ENCODE data around the gene TMEM82. TPM values are rescaled to one million over a fixed set of nuclear protein-coding genes. Genes with fewer than 3 reads are reported as not detected.

The TMEM82 gene
- total RNA-seq, 1 experiment from 2014 or later, result not detected

DNA sequence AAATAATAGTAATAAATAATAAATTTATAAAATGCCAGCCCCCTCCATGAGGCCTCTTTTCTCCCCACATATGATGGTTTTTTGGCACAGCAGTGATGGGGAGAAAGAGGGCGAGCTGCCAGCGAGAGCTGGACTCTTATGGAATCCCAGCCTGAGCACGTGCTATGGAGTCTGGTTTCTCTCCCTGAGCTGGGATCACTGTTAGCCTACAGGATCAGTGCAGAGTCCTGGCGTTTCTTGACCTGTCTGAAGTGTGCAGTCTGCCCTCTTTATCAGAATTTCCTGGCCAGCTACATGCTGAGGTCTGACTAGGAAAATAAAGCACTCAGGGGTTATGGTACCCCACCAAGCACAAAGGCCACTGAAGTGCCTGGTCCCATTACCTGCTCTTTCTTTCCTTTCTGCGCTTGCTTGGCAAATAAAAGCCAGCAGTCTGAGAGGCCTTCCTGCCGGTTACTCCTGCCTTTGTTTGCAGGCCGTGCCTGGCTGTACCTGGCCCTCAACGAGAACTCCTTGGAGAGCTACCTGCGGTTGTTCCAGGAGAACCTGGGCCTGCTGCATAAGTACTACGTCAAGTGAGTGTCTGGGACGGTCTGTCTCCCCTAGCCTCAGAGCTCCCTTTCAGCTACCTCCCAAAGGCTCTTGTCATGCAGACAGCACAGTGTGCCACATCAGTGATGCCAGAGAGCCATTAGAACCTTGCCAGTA lies 24.7 kb upstream of the TMEM82 start:
- DNase-seq (ENCODE audit: low read depth), result no peak
- in situ Hi-C loops (cut with HindIII; ENCODE audit: low pct_unique_long_range_greater_than_20kb, low sequenced_read_pairs), result no loop called here

DNA sequence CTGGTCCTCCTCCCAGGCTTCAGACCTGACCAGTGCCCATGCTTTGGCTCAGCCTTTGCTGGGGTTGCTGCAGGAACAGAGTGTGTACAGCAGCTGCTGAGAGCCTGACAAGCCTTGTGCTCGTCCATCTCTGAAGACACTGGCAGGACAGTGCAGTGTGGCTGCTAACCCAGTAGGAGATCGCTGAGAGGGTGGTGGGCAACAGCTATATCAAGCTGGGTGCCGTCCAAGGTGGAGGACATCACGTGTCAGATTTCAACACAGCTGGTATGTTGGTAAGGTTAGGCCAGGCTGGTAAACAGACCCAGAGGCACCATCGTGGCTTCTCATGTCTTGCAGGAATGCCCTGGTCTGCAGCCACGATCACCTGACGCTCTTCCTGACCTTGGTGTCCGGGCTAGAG lies 24.1 kb upstream of the TMEM82 start:
- in situ Hi-C loops (cut with HindIII; ENCODE audit: low pct_unique_long_range_greater_than_20kb, low sequenced_read_pairs), result no loop called here
- no peak for DNase-seq (ENCODE audit: low read depth)

DNA sequence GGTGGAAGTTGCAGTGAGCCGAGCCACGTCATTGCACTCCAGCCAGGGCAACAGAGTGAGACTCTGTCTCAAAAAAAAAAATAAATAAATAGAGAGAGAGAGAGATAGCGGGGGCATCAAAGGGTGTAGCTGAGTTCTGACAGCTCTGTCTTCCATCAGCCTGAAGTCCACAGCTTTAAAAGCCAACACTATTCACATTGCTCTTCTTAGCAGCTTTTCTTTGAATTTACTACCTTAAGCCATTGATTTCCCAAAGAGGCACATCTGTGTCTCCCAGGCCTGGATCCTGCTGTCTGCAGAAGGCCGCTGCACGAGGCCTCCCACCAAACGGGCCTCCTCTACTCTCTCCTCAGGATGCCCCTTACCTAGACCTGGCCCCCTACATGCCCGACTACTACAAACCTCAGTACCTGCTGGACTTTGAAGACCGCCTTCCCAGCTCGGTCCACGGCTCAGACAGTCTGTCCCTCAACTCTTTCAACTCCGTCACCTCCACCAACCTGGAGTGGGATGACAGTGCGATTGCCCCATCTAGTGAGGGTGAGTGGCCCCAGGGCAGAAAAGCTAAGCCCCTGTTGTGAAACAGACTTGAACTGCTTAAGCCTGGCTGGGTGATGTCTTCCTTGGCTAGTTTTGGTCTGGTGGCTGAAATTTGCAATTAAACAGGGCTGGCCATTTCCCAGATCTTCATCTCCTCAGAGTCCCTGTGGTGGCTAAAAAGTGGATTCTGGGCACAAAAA lies 22.7 kb upstream of the TMEM82 start:
- DNase-seq (ENCODE audit: low read depth), result no peak
- in situ Hi-C loops (cut with HindIII; ENCODE audit: low pct_unique_long_range_greater_than_20kb, low sequenced_read_pairs), result no loop called here

DNA sequence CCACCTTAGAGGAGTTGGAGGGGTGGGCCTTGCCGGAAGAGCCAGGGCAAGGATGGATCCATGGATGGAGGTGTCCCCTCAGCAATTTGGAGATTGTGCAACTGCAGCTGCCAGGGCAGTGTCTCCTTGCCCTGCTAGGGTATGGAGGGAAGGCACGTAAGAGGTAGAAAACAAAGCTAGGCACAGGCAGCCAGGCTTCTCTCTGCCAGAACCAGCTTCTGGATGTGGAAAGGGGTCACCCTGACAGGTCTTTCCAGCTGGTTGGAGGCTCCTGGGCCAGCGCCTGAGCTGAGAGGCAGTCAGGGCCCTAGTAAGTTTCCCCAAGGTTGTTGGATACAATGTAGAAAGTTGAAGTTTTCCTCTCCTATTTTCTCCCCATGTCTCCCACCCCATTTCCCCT lies 21.4 kb upstream of the TMEM82 start:
- in situ Hi-C loops (cut with HindIII; ENCODE audit: low pct_unique_long_range_greater_than_20kb, low sequenced_read_pairs), result no loop called here
- DNase-seq (ENCODE audit: low read depth), result no peak

DNA sequence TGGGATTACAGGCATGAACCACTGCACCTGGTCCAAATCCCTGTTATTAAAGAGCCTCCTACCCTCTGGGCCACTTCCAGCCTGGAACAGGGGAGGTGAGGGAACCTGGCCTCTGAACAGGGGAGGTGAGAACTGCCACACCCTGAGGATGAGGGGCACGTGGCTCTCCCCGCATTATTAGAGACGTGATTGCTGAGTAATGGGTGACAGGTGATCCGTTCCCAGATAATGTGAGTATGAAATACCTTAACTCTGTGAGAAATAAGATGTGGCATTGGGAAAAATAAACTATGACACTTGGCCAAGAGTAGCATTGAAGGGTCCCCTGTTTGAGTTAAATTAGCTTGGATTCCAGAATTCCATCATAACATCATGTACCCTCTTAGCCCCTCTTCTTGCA lies 19.9 kb upstream of the TMEM82 start:
- in situ Hi-C loops (cut with HindIII; ENCODE audit: low pct_unique_long_range_greater_than_20kb, low sequenced_read_pairs), result no loop called here

DNA sequence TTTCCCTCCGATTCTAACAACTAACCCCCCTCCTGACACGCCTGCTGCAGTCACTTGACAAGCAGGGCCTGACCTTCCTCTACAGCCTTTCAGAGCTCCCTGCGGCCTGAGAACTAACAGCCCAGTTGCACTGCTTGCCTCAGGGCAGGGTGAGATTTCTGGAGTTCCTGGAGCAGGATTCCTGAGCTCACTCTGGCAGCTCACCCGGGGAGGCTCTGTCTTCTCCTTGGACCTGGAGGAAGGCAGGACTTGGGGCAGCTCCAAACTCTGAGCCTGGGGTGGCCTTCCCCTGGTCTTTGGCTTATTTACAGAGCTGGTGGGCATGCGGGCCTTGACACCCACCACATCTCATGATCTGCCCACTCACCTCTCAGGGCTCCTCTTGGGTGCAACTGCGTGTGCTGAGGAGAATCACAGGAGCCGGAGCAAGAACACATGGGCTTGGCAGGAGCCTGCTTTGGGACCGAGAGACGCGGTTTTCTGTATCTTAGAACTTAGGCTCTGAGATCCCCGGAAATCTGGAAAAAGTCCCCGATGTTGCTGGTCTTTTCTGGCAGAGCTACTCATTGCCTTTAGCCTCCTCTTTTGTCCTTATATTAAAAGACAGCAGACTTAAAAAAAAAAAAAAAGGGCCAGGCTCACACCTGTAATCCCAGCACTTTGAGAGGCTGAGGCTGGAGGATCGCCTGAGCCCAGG lies 19.3 kb upstream of the TMEM82 start:
- in situ Hi-C loops (cut with HindIII; ENCODE audit: low pct_unique_long_range_greater_than_20kb, low sequenced_read_pairs), result no loop called here
- DNase-seq (ENCODE audit: low read depth), result no peak

More for the DNA sequence above, 19.9 kb upstream of the TMEM82 start:
- no peak for DNase-seq (ENCODE audit: low read depth)

DNA sequence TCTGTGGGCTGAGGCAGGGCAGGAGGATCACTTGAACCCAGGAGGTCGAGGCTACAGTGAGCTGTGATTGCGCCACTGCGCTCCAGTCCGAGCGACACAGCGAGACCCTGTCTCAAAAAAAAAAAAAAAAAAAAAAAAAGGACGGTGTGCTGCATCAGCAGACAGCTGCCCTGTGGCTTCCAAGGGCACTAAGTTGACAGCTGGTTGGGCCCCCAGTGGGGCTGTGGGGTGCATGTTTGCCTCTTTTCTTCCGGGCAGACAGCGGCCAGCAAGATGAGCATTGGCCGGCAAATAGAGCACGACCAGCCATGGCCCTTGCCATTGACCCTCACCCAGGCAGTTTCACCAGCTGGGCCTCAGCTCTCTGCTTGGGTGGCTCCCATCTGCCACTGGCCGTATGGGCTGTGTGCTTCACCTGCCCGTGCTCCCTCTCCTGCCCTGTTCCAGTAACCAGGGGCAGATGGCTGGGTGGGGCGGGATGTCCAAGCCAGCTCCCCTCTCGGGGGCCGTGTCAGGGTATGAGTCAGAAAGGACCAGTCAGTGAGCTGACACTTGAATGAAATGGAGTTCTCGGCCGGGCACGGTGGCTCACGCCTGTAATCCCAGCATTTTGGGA lies 18.6 kb upstream of the TMEM82 start:
- in situ Hi-C loops (cut with HindIII; ENCODE audit: low pct_unique_long_range_greater_than_20kb, low sequenced_read_pairs), result no loop called here

DNA sequence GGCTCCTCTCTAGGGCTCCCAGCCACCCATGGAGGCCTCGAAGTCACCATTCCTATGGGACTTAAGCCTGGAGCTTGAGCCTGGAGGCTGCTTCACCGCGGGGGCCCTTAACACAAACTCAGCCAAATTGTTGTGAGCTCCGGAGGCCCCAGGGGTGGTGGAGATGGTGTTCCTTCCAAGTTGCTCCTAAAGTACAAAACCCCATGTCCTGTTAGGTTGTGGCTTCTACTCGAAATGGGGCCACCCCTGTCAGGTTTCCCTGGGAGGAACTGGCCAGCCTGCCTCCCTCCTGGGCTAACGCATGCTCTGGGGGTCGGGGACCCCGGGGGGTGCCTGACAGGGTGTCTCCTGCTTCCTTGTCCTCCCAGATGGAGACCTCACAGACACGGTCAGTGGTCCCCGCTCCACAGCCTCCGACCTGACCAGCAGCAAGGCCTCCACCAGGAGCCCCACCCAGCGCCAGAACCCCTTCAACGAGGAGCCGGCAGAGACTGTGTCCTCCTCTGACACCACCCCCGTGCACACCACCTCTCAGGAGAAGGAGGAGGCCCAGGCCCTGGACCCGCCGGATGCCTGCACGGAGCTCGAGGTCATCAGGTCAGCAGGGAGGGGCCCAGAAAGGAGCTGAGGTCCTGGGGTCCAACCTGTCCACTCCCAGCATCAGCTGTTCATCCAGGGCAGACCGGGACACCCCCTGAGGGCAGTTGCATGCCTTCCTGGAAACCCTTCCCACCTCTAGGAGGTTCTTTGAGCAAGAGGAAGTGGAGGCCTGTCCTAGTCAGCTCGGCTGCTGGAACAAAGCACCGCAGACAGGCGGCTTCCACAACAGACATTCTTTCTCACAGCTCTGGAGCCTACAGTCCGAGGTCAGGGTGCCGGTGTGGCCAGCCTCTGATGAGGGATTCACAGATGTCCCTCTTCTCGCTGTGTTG lies 17.1 kb upstream of the TMEM82 start:
- in situ Hi-C loops (cut with HindIII; ENCODE audit: low pct_unique_long_range_greater_than_20kb, low sequenced_read_pairs), result no loop called here
- no peak for DNase-seq (ENCODE audit: low read depth)

More for the DNA sequence above, 18.6 kb upstream of the TMEM82 start:
- DNase-seq (ENCODE audit: low read depth), result no peak

DNA sequence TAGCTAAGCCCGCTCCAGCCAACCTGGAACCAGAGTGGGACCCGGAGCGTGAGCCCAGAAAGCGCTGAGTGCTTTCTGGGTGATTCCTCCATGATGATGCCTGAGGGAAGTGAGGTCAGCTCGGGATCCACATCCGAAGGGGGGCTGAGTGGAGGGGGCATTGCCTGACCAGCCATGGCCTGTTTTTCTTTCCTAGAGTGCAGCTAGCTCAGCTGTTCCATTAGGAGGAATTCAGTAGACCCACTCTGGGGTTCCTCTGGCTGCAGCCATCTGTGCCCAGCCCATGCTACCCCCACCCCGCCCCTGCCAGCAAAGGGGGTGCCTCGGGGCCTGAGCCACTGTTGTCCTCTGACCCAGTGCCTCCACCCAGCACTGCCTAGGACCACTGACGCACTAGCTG lies 15.8 kb upstream of the TMEM82 start:
- in situ Hi-C loops (cut with HindIII; ENCODE audit: low pct_unique_long_range_greater_than_20kb, low sequenced_read_pairs), result no loop called here
- no peak for DNase-seq (ENCODE audit: low read depth)

DNA sequence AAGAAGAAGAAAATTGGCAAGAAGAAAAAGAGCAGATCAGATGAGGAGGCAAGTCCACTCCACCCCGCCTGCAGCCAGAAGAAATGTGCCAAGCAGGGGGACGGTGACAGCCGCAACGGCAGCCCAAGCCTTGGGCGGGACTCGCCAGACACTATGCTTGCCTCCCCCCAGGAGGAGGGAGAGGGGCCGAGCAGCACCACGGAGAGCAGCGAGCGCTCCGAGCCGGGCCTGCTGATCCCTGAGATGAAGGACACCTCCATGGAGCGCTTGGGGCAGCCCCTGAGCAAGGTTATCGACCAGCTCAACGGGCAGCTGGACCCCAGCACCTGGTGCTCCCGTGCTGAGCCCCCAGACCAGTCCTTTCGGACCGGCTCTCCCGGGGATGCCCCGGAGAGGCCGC lies 15.3 kb upstream of the TMEM82 start:
- in situ Hi-C loops (cut with HindIII; ENCODE audit: low pct_unique_long_range_greater_than_20kb, low sequenced_read_pairs), result no loop called here
- DNase-seq (ENCODE audit: low read depth), result no peak

DNA sequence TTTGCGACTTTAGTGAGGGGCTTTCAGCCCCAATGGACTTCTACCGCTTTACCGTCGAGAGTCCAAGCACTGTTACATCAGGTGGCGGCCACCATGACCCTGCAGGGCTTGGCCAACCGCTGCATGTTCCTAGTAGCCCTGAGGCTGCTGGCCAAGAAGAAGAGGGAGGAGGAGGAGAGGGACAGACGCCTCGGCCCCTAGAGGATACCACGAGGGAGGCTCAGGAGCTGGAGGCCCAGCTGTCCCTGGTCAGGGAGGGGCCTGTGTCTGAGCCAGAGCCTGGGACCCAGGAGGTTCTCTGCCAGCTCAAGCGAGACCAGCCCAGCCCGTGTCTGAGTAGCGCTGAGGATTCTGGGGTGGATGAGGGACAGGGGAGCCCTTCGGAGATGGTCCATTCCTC lies 14.9 kb upstream of the TMEM82 start:
- DNase-seq (ENCODE audit: low read depth), result no peak

DNA sequence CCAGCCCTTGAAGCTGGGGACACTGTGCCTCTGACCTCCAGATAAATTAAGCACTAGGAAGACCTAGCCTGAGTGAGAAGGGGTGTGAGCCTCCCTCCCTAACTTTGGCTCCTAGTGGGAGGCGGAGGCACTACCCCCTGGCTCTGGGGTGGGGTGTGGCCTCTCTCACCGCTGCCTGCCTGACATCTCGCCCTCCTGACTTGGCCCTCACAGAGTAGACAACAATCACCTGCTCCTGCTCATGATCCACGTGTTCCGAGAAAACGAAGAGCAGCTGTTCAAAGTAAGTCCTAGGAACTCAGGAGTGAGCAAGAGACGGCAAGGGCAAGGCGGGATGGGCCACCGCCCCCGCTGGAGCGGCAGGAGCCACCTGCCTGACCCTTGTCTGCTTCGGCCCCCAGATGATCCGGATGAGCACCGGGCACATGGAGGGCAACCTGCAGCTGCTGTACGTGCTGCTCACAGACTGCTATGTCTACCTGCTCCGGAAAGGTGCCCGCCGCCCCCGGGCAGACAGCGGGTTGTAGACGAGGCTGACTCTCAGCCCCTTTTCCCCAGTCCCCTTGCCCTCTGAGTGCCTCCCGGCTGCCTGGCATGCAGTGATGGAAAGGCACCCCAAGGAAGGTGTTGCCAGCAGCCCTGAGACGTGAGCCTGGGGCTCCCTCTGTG lies 14.3 kb upstream of the TMEM82 start:
- in situ Hi-C loops (cut with HindIII; ENCODE audit: low pct_unique_long_range_greater_than_20kb, low sequenced_read_pairs), result no loop called here
- DNase-seq (ENCODE audit: low read depth), result no peak

More for the DNA sequence above, 14.9 kb upstream of the TMEM82 start:
- in situ Hi-C loops (cut with HindIII; ENCODE audit: low pct_unique_long_range_greater_than_20kb, low sequenced_read_pairs), result no loop called here

DNA sequence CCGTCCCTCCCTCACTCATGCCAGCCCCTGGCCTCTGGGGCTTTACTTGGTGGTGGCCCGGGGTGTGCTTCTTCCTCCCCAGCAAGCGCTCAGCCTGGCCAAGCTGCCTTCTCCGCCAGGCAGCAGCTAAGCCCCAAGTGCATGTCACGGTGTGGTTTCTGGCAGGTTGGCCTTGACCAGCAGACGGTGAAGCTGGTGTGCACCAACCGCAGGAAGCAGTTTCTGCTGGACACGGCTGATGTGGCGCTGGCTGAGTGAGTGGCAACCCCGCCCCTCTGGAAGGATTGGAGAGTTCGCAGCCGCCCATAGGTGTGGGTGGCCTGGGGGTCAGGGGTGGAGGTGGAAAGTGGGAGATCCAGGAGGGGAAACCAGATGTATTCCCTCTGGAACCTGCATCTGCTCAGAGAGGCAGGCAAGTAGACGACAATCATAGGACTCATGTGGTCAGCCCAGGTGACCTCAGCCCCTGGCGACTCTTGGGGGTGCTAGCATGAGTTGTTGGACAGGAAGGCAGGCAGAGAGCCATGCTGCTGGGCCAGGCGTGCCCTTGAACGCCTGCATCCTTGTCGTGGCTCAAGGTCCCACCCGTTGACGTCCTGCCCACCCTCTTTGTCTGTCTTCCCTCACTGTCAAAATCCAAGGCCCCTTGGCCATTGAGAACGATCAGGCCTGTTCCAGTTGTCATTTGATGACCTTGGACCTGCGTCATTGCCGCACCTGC lies 13.2 kb upstream of the TMEM82 start:
- in situ Hi-C loops (cut with HindIII; ENCODE audit: low pct_unique_long_range_greater_than_20kb, low sequenced_read_pairs), result no loop called here
- DNase-seq (ENCODE audit: low read depth), result no peak

DNA sequence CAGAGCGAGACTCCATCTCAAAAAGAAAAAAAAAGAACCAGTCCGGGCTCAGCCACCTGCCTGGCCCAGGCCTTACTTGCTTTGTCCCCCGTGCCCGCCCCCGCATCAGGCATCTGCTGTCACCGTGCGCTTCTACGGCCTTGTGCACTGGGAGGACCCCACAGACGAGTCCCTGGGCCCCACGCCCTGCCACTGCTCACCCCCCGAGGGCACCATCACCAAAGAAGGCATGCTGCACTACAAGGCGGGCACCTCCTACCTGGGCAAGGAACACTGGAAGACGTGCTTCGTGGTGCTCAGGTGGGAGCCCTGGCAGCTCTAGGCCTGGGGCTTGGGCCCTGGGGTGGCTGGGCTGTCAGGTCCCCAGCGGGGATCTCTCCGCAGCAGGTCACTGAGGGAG lies 11.9 kb upstream of the TMEM82 start:
- DNase-seq (ENCODE audit: low read depth), result no peak
- in situ Hi-C loops (cut with HindIII; ENCODE audit: low pct_unique_long_range_greater_than_20kb, low sequenced_read_pairs), result no loop called here

DNA sequence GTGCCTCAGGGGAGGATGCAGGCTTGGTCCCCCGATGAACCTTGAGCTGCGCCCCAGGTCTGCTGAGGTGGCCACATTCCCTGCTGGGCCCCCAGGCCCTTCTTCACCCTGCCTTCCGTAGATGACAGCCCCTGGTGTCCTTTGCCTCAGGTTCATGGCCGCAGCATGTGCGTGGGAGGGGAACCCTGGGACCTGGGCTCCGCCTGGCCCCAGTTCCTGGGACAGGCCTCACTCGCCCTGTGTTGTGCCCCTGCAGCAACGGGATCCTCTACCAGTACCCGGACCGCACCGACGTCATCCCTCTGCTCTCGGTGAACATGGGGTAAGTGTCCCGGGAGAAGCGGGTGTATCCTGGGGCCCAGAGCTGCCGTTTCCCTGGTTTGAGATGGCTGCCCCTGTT lies 11.4 kb upstream of the TMEM82 start:
- DNase-seq (ENCODE audit: low read depth), result no peak
- in situ Hi-C loops (cut with HindIII; ENCODE audit: low pct_unique_long_range_greater_than_20kb, low sequenced_read_pairs), result no loop called here

DNA sequence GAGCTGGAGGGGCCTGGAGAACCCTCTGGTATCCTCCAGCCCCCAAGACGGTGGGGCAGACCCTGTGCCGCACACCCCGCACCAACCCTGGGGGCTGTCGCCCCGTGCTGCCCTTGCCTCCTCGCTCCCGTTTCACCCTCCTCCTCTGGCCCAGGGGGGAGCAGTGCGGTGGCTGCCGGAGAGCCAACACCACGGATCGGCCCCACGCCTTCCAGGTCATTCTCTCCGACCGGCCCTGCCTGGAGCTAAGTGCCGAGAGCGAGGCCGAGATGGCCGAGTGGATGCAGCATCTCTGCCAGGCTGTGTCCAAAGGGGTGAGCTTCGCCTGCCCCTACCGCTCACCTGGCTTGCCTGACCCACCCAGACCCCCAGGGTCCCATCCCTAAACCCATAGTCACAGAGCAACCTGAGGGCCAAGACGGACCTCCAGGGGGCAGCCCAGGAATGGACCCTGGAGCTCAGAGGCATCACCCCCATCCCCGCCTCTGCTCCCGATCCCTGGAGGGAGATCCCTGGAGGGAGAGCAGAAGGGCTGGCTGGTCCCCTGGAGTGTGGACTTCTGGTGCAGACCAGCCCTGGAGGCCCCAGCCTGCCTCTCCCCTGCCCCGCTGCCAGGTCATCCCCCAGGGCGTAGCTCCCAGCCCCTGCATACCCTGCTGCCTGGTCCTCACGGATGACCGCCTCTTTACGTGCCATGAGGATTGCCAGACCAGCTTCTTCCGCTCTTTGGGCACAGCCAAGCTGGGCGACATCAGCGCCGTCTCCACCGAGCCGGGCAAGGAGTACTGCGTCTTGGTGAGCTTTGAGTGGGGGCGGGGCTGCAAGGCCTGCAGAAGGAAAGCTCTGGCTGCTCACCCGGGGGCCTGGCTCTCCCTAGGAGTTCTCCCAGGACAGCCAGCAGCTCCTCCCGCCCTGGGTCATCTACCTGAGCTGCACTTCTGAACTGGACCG lies 10.3 kb upstream of the TMEM82 start:
- DNase-seq (ENCODE audit: low read depth), result no peak
- in situ Hi-C loops (cut with HindIII; ENCODE audit: low pct_unique_long_range_greater_than_20kb, low sequenced_read_pairs), result no loop called here
